Measurements from ENCODE around the gene PCCA.
"Not testable (repeated sequence)": the region's sequence is repeated elsewhere in the genome, so short reads cannot be mapped to it uniquely, and the experiment has no call there.

DNA sequence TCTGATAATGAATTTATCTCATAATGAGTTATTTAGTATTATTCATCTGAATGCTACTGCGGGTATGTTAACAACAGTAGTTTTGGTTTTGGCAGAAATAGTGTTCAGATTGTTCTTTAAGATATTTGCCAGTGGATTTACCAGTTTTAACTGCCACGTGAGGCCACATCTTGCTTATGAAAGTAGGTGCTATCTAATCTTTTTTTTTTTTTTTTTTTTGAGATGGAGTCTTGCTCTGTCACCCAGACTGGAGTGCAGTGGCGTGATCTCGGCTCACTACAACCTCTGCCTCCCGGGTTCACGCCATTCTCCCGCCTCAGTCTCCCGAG is 10.2 kb downstream of the PCCA start:
- not testable (repeated sequence) for TF ChIP-seq ATF1 (CRISPR knock-in tag; IDR thresholded peaks at IDR 0.05); POLR2A (IDR thresholded peaks at IDR 0.05; ENCODE audit: insufficient read depth in 1 of 2, low read depth in 2 of 2, low read length in 2 of 2); ESRRA (CRISPR knock-in tag; IDR thresholded peaks at IDR 0.05; ENCODE audit: low read depth); ZSCAN22 (CRISPR knock-in tag; IDR thresholded peaks at IDR 0.05); HNRNPH1 (optimal IDR thresholded peaks at IDR 0.05; ENCODE audit: low read depth, low read length); ZFX (CRISPR knock-in tag; IDR thresholded peaks at IDR 0.05; ENCODE audit: low read depth); RAD21 (CRISPR knock-in tag; IDR thresholded peaks at IDR 0.05); TBL1XR1 (IDR thresholded peaks at IDR 0.05; ENCODE audit: borderline replicate concordance, low read length, partially characterized antibody)
- TF ChIP-seq, protein P1, sequence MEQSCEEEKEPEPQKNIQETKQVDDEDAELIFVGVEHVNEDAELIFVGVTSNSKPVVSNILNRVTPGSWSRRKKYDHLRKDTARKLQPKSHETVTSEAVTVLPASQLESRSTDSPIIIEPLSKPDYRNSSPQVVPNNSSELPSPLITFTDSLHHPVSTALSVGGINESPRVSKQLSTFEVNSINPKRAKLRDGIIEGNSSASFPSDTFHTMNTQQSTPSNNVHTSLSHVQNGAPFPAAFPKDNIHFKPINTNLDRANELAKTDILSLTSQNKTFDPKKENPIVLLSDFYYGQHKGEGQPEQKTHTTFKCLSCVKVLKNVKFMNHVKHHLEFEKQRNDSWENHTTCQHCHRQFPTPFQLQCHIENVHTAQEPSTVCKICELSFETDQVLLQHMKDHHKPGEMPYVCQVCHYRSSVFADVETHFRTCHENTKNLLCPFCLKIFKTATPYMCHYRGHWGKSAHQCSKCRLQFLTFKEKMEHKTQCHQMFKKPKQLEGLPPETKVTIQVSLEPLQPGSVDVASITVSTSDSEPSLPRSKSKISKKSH (CRISPR knock-in tag; IDR thresholded peaks at IDR 0.05; ENCODE audit: borderline replicate concordance): not testable (repeated sequence)
